WI38 (cell line): ENCODE results near the gene TIE1.

ENCODE experiments used
- H3K4me3 ChIP-seq: 2 replicates; pipeline ENCODE4 v1.5.1; 2011; ENCODE audit warnings: low read depth, mild to moderate bottlenecking, control low read depth, low read length
- CTCF ChIP-seq: IDR thresholded peaks from 2 replicates; pipeline ENCODE4 v1.5.1; 2012; ENCODE audit warnings: low read depth, mild to moderate bottlenecking, control low read depth, low read length

Gene TIE1

GRCh38 chr1:43304314-43304681 is 3.5 kb downstream of the TIE1 start:
- no peak overlapping the region for H3K4me3 ChIP-seq
- TF ChIP-seq CTCF: no peak

GRCh38 chr1:43304771-43305300 is 4.1 kb downstream of the TIE1 start:
- TF ChIP-seq CTCF: no peak
- H3K4me3 ChIP-seq: no peak overlapping the region

GRCh38 chr1:43305461-43305860 is 4.7 kb downstream of the TIE1 start:
- TF ChIP-seq CTCF: no peak
- no peak overlapping the region for H3K4me3 ChIP-seq

- H3K4me3 ChIP-seq: no peak overlapping the region
Observed at GRCh38 chr1:43305926-43306687, 5.3 kb downstream of the TIE1 start.

GRCh38 chr1:43306688-43307457 is 6.1 kb downstream of the TIE1 start:
- no peak overlapping the region for H3K4me3 ChIP-seq
- TF ChIP-seq CTCF: no peak

More at GRCh38 chr1:43305926-43306687, 5.3 kb downstream of the TIE1 start:
- no peak for TF ChIP-seq CTCF

GRCh38 chr1:43307458-43308158 is 6.8 kb downstream of the TIE1 start:
- TF ChIP-seq CTCF: no peak
- no peak overlapping the region for H3K4me3 ChIP-seq
